ENCODE measurements around the gene PNKP. TPM values are rescaled to one million over a fixed set of nuclear protein-coding genes. Genes with fewer than 3 reads are reported as not detected.

Gene PNKP
- total RNA-seq, 1 experiment from 2014 or later, result 130 TPM

DNA sequence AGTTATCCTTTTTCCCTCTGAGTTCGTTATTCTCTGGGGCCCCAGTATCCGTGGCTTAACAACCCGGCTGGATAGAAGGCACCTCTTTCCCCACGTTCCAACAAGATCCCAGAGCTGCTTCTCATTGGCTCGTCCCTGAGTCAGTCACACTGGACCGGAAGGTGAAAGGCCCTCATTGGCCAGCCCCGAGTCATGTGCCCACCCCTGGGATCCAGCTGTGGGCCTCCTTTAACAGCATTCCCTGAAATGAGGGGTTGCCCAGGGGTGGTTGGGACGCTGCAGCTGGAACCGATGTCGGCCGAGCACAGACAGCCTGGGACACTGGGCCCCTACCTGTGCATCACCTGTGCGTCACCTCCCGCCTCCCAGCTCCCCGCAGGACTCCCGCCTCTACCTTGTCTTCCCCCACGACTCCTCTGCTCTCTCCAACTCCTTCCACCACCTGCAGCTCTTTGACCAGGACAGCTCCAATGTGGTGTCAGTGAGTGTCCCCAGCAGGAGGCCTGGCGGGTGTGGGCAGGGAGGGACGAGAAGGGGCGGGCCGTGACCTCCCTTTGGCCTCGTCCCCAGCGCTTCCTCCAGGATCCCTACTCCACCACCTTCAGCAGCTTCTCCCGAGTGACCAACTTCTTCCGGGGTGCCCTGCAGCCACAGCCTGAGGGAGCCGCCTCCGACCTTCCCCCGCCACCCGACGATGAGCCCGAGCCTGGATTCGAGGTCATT is 14.5 kb upstream of the PNKP start:
- ChIA-PET CTCF (no interaction called here), POLR2A (no interaction called here)
- DNase-seq, result peak; percentile 48 to 65
- no peaks in the 10 kb centered on the region for H3K4me1 Mint-ChIP-seq (ENCODE audit: low read depth, unreplicated experiment)
- no peak overlapping the region for H3K27ac Mint-ChIP-seq (ENCODE audit: unreplicated experiment)
- no peaks in the 10 kb centered on the region for H3K27me3 Mint-ChIP-seq (ENCODE audit: insufficient read depth, unreplicated experiment)
- Histone ChIP-seq H3K9me3 (0 out of 2 replicates have a peak, but pooled peaks cover 4% of the 10 kb centered on the region), H3K36me3 (ENCODE audit: control insufficient read depth, insufficient read depth, low read length) (peaks cover 13% of the 10 kb centered on the region), H3K4me1 (peaks cover 9% of the 10 kb centered on the region; the same call in 1 of the 2 replicates), H3K27me3 (replicated peaks; ENCODE audit: control insufficient read depth, insufficient read depth, low read length) (no peaks in the 10 kb centered on the region), H3K4me3 (ENCODE audit: low read depth, low read length) (no peak overlapping the region)
- intact Hi-C loops (cut with micrococcal nuclease; ENCODE audit: unreplicated experiment), result no loop called here
- no peak overlapping the region for H3K4me3 Mint-ChIP-seq (ENCODE audit: unreplicated experiment)
- TF ChIP-seq CTCF (IDR thresholded peaks at IDR 0.05; ENCODE audit: insufficient read depth in 1 of 2, low read depth in 1 of 2, low read length in 1 of 2, severe bottlenecking in 1 of 2, unreplicated experiment in 1 of 2), result no peak
- peaks cover 21% of the 10 kb centered on the region for H3K36me3 Mint-ChIP-seq (ENCODE audit: insufficient read depth, unreplicated experiment)
- no TSS peak for BruUV-seq (replicated peaks)
- H3K9me3 Mint-ChIP-seq (ENCODE audit: unreplicated experiment), result no peaks in the 10 kb centered on the region

DNA sequence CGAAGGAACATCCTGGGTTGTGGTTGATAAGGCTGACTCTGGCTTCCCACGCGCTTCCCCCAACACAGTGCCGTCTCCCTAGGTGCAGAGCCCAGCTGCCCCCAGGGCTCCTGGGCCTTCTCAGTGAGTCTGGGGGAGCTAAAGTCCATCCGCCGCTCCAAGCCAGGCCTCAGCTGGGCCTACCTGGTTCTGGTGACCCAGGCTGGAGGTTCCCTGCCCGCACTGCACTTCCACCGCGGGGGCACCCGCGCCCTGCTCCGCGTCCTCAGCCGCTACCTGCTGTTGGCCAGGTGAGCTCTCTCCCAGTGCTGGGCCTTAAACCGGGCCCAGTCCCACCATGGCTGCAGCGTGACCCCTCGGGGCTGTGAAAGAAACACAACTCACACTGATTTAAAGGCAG is 13.8 kb upstream of the PNKP start:
- Mint-ChIP-seq H3K9me3 (ENCODE audit: unreplicated experiment) (no peaks in the 10 kb centered on the region), H3K27me3 (ENCODE audit: insufficient read depth, unreplicated experiment) (no peaks in the 10 kb centered on the region), H3K27ac (ENCODE audit: unreplicated experiment) (no peak overlapping the region), H3K4me1 (ENCODE audit: low read depth, unreplicated experiment) (no peaks in the 10 kb centered on the region), H3K4me3 (ENCODE audit: unreplicated experiment) (no peak overlapping the region), H3K36me3 (ENCODE audit: insufficient read depth, unreplicated experiment) (peaks cover 17% of the 10 kb centered on the region)
- Histone ChIP-seq H3K4me1 (peaks cover 9% of the 10 kb centered on the region; the same call in 1 of the 2 replicates), H3K27me3 (replicated peaks; ENCODE audit: control insufficient read depth, insufficient read depth, low read length) (no peaks in the 10 kb centered on the region), H3K36me3 (ENCODE audit: control insufficient read depth, insufficient read depth, low read length) (peaks cover 13% of the 10 kb centered on the region), H3K4me3 (ENCODE audit: low read depth, low read length) (no peak overlapping the region), H3K9me3 (0 out of 2 replicates have a peak, but pooled peaks cover 4% of the 10 kb centered on the region)
- intact Hi-C loops (cut with micrococcal nuclease; ENCODE audit: unreplicated experiment), result no loop called here
- TF ChIP-seq CTCF (IDR thresholded peaks at IDR 0.05; ENCODE audit: insufficient read depth in 1 of 2, low read depth in 1 of 2, low read length in 1 of 2, severe bottlenecking in 1 of 2, unreplicated experiment in 1 of 2), result no peak
- ChIA-PET CTCF (no interaction called here), POLR2A (no interaction called here)
- no TSS peak for BruUV-seq (replicated peaks)
- DNase-seq, result no peak

DNA sequence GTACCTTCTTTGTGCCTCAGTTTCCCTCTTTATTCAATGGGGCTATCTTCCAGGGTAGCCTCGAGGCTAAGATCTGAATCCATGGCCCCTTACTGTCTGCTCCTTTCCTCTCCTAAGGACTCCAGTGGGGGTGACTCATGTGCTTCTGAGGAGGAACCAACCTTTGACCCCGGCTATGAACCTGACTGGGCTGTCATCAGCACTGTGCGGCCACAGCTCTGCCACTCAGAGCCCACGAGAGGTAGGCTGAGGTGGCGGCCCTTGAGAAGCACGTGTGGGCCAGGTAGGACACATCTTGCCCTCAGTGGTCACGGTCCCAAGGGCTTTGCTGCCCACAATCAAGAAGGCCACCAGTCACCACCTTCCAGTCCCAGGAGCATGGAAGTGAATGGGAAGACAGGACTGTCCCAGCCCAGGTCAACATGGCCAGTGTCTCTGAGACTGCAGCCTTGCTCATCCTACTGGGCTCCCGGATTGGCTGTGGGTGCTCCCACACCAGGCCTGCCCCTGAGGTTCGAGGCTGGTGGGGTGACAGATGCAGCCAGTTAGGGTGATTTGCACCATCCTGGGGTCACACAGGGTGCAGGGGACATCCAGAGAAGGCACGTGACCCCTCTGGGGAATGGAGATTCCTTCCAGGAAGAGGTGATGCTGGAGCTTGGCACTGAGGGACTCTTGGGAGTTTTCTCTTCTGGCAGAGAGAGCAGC is 12.9 kb upstream of the PNKP start:
- intact Hi-C loops (cut with micrococcal nuclease; ENCODE audit: unreplicated experiment), result no loop called here
- H3K4me1 Mint-ChIP-seq (ENCODE audit: low read depth, unreplicated experiment), result no peaks in the 10 kb centered on the region
- no peak for TF ChIP-seq CTCF (IDR thresholded peaks at IDR 0.05; ENCODE audit: insufficient read depth in 1 of 2, low read depth in 1 of 2, low read length in 1 of 2, severe bottlenecking in 1 of 2, unreplicated experiment in 1 of 2)
- no peaks in the 10 kb centered on the region for H3K27me3 ChIP-seq (replicated peaks; ENCODE audit: control insufficient read depth, insufficient read depth, low read length)
- ChIA-PET CTCF (no interaction called here), POLR2A (no interaction called here)
- H3K4me3 Mint-ChIP-seq (ENCODE audit: unreplicated experiment), result no peak overlapping the region
- no peak overlapping the region for H3K4me3 ChIP-seq (ENCODE audit: low read depth, low read length)
- no peaks in the 10 kb centered on the region for H3K27me3 Mint-ChIP-seq (ENCODE audit: insufficient read depth, unreplicated experiment)
- no peak overlapping the region for H3K27ac Mint-ChIP-seq (ENCODE audit: unreplicated experiment)
- H3K9me3 ChIP-seq, result 0 out of 2 replicates have a peak, but pooled peaks cover 4% of the 10 kb centered on the region
- H3K9me3 Mint-ChIP-seq (ENCODE audit: unreplicated experiment), result no peaks in the 10 kb centered on the region
- peaks cover 11% of the 10 kb centered on the region for H3K36me3 Mint-ChIP-seq (ENCODE audit: insufficient read depth, unreplicated experiment)
- DNase-seq, result peak in 1 of 2 experiments; percentile 35
- H3K36me3 ChIP-seq (ENCODE audit: control insufficient read depth, insufficient read depth, low read length), result peaks cover 13% of the 10 kb centered on the region
- BruUV-seq (replicated peaks), result no TSS peak
- H3K4me1 ChIP-seq, result peaks cover 9% of the 10 kb centered on the region; the same call in 1 of the 2 replicates

Data from Caco-2 (cell line).